MG63 (cell line): ENCODE results near the gene NFIC. TPM values are rescaled to one million over a fixed set of nuclear protein-coding genes. Genes with fewer than 3 reads are reported as not detected.
"Not testable (repeated sequence)": the region's sequence is repeated elsewhere in the genome, so short reads cannot be mapped to it uniquely, and the experiment has no call there.

ENCODE experiments used
- DNase-seq: peaks from one replicate; pipeline ENCODE4 v3.0.0-alpha.2; 2020
- H3K27me3 ChIP-seq: fragments of 250-450 bp; sonication (Bioruptor Pico); 2 replicates; pipeline ENCODE4 v1.5.1; 2020; ENCODE audit warnings: mild to moderate bottlenecking, moderate library complexity
- H3K36me3 ChIP-seq: fragments of 250-450 bp; sonication (Bioruptor Pico); 2 replicates; pipeline ENCODE4 v1.5.1; 2020; ENCODE audit warnings: mild to moderate bottlenecking, moderate library complexity
- H3K4me3 ChIP-seq: fragments of 250-450 bp; sonication (Bioruptor Pico); 2 replicates; pipeline ENCODE4 v1.5.1; 2020; ENCODE audit warnings: mild to moderate bottlenecking, moderate library complexity
- H3K9me3 ChIP-seq: fragments of 250-450 bp; sonication (Bioruptor Pico); 2 replicates; pipeline ENCODE4 v1.5.1; 2020; ENCODE audit warnings: mild to moderate bottlenecking, moderate library complexity
- total RNA-seq: library from RNA; depleted of rRNA; stranded (reverse); fragments of >200 nt; shearing (Covaris generic); gene quantifications from 2 replicates; pipeline ENCODE4 v1.2.3, GENCODE V29; 2014; ENCODE audit warnings: low replicate concordance

The NFIC gene
- total RNA-seq, 1 experiment from 2014 or later = 14.1 TPM

DNA sequence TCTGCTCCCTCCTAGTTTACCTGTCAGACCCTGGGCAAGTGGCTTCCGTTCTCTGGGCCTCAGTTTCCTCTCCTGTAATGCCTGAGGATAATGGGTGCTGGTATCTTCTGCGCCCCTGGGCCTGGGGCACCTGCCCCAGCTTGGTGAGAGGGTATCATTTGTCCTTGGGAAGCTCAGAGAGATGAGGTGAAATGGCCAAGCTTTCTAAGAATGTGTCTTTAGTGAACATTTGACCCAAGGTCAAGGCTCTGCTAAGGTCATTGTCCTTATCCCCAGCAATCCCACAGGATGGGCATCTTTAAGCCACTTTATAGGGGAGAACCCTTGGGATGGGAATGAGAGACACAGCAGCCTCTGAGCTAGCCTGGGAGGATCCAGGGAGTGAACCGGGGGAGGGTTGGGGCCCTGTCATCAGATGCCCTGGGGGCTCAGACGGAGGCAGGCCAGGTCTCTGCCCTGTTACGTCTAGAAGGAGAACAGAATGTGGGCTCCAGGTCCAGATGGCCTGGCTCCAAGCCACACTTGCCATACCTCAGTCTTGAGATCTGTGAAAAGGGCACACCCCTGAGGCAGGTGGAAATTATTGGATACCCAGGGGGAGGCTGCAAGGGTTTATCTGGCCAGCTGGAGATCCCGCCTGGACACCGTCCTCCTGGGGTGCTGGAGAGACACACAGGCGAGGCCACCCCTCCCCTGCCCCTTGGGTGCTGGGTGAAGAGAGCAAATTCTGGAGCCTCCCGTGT is 1.1 kb upstream of the NFIC start:
- no peaks in the 10 kb centered on the region for H3K9me3 ChIP-seq
- H3K27me3 ChIP-seq = no peaks in the 10 kb centered on the region
- DNase-seq = peak; percentile 55
- peak overlapping the region; percentile 63 for H3K4me3 ChIP-seq
- peaks cover 7% of the 10 kb centered on the region for H3K36me3 ChIP-seq

- Histone ChIP-seq H3K27me3 (no peaks in the 10 kb centered on the region), H3K9me3 (no peaks in the 10 kb centered on the region), H3K36me3 (peaks cover 7% of the 10 kb centered on the region), H3K4me3 (peak overlapping the region; percentile 63)
- DNase-seq = peak; percentile 48
Observed at GRCh38 chr19:3366753-3367627, 607 bp downstream of the NFIC start.

DNA sequence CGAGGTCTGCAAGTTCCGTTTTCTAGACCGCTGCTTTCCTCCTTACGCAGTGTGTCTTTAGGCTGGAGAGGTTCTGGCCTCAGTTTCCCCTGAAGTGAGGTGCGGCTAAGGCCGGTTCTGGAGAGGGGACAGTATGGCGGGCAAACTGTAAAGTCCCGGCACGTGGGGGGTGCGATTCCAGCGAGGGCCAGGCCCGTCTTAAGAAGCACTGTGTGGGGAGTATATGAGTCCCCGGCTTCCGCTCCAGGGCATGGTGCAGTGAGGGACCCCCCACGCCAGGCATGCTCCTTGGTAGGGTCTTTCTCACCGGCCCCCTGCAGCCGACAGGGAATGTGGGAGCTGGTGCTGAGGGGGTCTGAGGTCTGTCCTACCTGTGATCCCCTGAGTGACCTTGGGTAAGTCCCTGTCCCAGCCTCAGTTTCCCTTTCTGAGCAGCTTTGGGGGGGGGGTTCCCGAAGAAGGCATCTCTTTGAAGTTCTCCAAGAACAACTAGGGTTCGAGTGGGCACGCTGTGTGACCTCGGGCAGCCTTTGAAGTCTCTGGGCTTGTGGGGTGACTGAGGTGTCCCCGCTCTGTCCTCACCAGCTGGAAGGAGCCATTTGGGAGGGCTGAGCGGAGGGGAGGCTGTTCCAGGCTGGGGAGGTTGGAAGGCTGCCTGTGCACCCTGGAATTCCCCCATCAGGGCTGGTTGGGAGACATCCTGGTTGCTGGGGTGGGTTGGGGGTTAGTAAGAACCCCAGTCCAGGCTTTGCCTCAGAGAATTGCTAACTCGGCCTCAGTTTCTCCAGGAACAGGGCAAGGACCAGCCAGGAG is 1.5 kb downstream of the NFIC start:
- DNase-seq = no peak
- peaks cover 7% of the 10 kb centered on the region for H3K36me3 ChIP-seq
- H3K4me3 ChIP-seq = peak overlapping the region; percentile 63
- no peaks in the 10 kb centered on the region for H3K27me3 ChIP-seq
- H3K9me3 ChIP-seq = no peaks in the 10 kb centered on the region

DNA sequence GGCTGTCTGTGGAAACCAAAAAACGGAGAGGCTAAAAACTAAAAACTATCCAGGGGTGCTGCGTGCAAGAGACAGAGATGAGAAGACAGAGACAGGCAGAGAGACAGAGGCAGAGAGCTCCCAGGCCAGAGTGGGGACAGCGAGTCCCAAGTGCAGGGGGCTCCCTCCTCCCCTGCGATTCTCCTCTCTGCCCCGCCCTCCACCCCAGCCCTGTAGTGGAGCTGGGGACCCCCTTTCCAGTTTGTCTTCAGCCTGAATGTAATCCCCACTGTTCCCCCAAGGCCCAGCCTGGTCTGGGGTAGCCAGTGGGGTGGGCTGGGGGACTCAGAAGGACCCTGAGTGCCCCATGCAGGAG is 2.0 kb downstream of the NFIC start:
- no peak for DNase-seq
- peaks cover 7% of the 10 kb centered on the region for H3K36me3 ChIP-seq
- H3K4me3 ChIP-seq = peak overlapping the region; percentile 63
- no peaks in the 10 kb centered on the region for H3K9me3 ChIP-seq
- H3K27me3 ChIP-seq = no peaks in the 10 kb centered on the region

- no peaks in the 10 kb centered on the region for H3K27me3 ChIP-seq
- DNase-seq = no peak
- H3K36me3 ChIP-seq = peaks cover 7% of the 10 kb centered on the region
- no peaks in the 10 kb centered on the region for H3K9me3 ChIP-seq
- H3K4me3 ChIP-seq = peak overlapping the region; percentile 63
Observed at GRCh38 chr19:3368848-3369336, 2.5 kb downstream of the NFIC start.

GRCh38 chr19:3369337-3370213 is 3.2 kb downstream of the NFIC start:
- Histone ChIP-seq H3K4me3 (peak overlapping the region; percentile 63), H3K27me3 (no peaks in the 10 kb centered on the region), H3K36me3 (peaks cover 7% of the 10 kb centered on the region), H3K9me3 (no peaks in the 10 kb centered on the region)
- DNase-seq = peak; percentile 73

- Histone ChIP-seq H3K36me3 (peaks cover 7% of the 10 kb centered on the region), H3K27me3 (no peaks in the 10 kb centered on the region), H3K4me3 (no peak overlapping the region; the same call in 1 of the 2 replicates), H3K9me3 (no peaks in the 10 kb centered on the region)
- no peak for DNase-seq
Observed at GRCh38 chr19:3370214-3370720, 3.9 kb downstream of the NFIC start.

GRCh38 chr19:3370728-3371591 is 4.6 kb downstream of the NFIC start:
- H3K27me3 ChIP-seq = no peaks in the 10 kb centered on the region
- peaks cover 7% of the 10 kb centered on the region for H3K36me3 ChIP-seq
- H3K9me3 ChIP-seq = no peaks in the 10 kb centered on the region
- DNase-seq = no peak
- H3K4me3 ChIP-seq = no peak overlapping the region

GRCh38 chr19:3372413-3372812 is 6.0 kb downstream of the NFIC start:
- H3K27me3 ChIP-seq = no peaks in the 10 kb centered on the region
- H3K4me3 ChIP-seq = no peak overlapping the region
- H3K36me3 ChIP-seq = peaks cover 7% of the 10 kb centered on the region
- no peak for DNase-seq
- H3K9me3 ChIP-seq = no peaks in the 10 kb centered on the region

DNA sequence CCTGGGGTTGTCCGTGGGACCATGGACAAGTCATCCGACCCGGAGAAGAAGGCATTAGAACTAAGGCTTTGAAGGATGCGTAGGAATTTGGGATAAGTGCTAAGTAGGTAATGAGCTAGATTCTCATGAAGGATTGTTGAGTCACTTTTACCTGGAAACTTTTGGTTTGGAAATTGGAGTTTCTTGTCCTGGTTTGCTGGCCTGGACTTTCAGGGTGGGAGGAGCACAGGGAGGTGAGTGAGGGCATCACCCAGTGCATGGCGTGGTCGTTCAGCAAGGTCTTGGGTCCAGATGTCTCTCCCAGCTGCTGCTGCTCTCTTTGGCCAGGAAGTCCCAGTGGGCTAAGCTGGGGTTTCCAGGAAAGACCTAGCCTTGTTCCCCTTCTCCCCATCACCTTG is 7.6 kb downstream of the NFIC start:
- Histone ChIP-seq H3K9me3 (no peaks in the 10 kb centered on the region), H3K27me3 (no peaks in the 10 kb centered on the region), H3K4me3 (no peak overlapping the region), H3K36me3 (peaks cover 3% of the 10 kb centered on the region; the same call in 1 of the 2 replicates)
- DNase-seq = no peak

DNA sequence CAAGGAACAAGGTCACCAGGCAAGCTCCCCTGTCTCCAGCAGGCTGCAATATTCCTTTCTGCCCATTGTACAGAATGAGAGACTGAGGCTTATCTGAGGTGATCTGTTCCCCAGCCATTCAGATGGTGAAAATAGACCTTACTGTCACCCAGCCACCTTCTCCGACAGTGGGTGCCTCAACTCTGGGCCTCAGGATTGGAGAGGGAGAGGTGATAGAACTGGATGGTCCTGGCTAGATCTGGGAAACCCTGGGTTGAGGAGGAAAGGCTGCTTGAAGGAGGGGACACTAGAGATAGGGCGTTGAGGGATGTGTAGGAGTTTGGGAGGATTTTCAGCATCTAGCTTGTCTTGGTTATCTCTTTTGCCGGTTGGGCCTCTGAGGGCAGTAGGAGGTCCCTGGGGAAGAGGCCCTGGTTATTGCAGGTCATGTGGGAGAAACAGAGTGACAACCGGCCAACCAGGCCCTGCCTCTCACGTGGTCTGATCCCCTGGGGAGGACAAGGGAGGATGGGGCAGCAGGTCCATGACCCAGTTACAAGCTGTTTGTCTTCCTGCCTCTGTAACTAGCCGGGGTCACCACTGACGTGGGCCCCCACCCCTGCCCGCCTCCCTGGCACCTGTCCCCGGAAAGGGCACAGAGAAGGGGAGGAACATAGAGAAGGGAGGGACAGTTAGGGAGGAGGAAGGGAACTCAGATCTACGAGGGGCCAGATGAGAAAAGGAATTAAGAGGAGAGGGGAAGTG is 8.2 kb downstream of the NFIC start:
- H3K36me3 ChIP-seq = peaks cover 2% of the 10 kb centered on the region; the same call in 1 of the 2 replicates

GRCh38 chr19:3375221-3376090 is 9.1 kb downstream of the NFIC start:
- Histone ChIP-seq H3K4me3 (no peak overlapping the region), H3K36me3 (no peaks in the 10 kb centered on the region; the same call in 1 of the 2 replicates), H3K27me3 (no peaks in the 10 kb centered on the region), H3K9me3 (no peaks in the 10 kb centered on the region)
- DNase-seq = peak; percentile 51

More for the DNA sequence above, 8.2 kb downstream of the NFIC start:
- Histone ChIP-seq H3K4me3 (no peak overlapping the region), H3K9me3 (no peaks in the 10 kb centered on the region), H3K27me3 (no peaks in the 10 kb centered on the region)
- DNase-seq = no peak

GRCh38 chr19:3376091-3376455 is 9.7 kb downstream of the NFIC start:
- not testable (repeated sequence) for H3K4me3 ChIP-seq, DNase-seq, H3K27me3 ChIP-seq, H3K9me3 ChIP-seq, H3K36me3 ChIP-seq
